ENCODE measurements around the gene SAP30. TPM values are rescaled to one million over a fixed set of nuclear protein-coding genes. Genes with fewer than 3 reads are reported as not detected.

SAP30 gene
- total RNA-seq, 1 experiment from 2014 or later, result 13.5 TPM

- H4K91ac ChIP-seq (ENCODE audit: insufficient read length, low read depth, low read length), result no peak overlapping the region
- H2AK5ac ChIP-seq (ENCODE audit: insufficient read length, low read length), result no peak overlapping the region
- TF ChIP-seq CTCF (conservative IDR thresholded peaks at IDR 0.05), result no peak
- H2BK20ac ChIP-seq (ENCODE audit: low read depth, low read length, poor library complexity, severe bottlenecking), result no peak overlapping the region
- H4K20me1 ChIP-seq (ENCODE audit: control insufficient read depth, insufficient read depth, insufficient read length), result no peaks in the 10 kb centered on the region
- no peak for DNase-seq
- no peak overlapping the region for H3K18ac ChIP-seq (ENCODE audit: insufficient read length, low read depth, low read length)
- H3K14ac ChIP-seq (ENCODE audit: insufficient read depth, low read length), result no peak overlapping the region
- H3K36me3 Mint-ChIP-seq (ENCODE audit: insufficient read depth in 1 of 3, low read depth in 3 of 3), result no peaks in the 10 kb centered on the region
- H3K23ac ChIP-seq (ENCODE audit: insufficient read length, low read depth, low read length), result no peak overlapping the region
- H3K79me2 ChIP-seq (ENCODE audit: insufficient read depth, low read length), result no peaks in the 10 kb centered on the region
- H3K27me3 ChIP-seq (ENCODE audit: insufficient read depth, low read length), result no peaks in the 10 kb centered on the region
- no peak overlapping the region for H3K56ac ChIP-seq (ENCODE audit: insufficient read length, low read depth, low read length)
- H3K4ac ChIP-seq (ENCODE audit: low read depth, low read length), result no peak overlapping the region
- no peak overlapping the region for H2BK15ac ChIP-seq (ENCODE audit: low read depth, low read length)
- H3K4me2 ChIP-seq (ENCODE audit: insufficient read depth, insufficient read length, low read length), result no peak overlapping the region
- peaks cover 1% of the 10 kb centered on the region; the same call in 1 of the 2 replicates for H3K27me3 Mint-ChIP-seq (ENCODE audit: low read depth)
- no peaks in the 10 kb centered on the region for H3K9me3 ChIP-seq (ENCODE audit: control insufficient read depth, low read depth, low read length)
- H3K4me1 Mint-ChIP-seq, result no peaks in the 10 kb centered on the region; a peak in 1 of 4 replicates
- H2BK120ac ChIP-seq (ENCODE audit: low read depth, low read length, poor library complexity, severe bottlenecking), result no peak overlapping the region
- H3K9me3 Mint-ChIP-seq, result no peaks in the 10 kb centered on the region; a peak in 1 of 5 replicates
- no peak overlapping the region for H4K8ac ChIP-seq (replicated peaks; ENCODE audit: insufficient read length, low read depth, low read length)
- no peak overlapping the region for H3K9ac ChIP-seq (ENCODE audit: extremely low read depth, insufficient read length, low read length)
- H3K27ac Mint-ChIP-seq, result no peak overlapping the region
- no peak overlapping the region for H2BK5ac ChIP-seq (ENCODE audit: insufficient read length, low read length)
- no peak overlapping the region for H3K27ac ChIP-seq (ENCODE audit: insufficient read length, low read depth, low read length)
- no peak overlapping the region for H2BK12ac ChIP-seq (ENCODE audit: insufficient read length, low read depth, low read length)
- no peak overlapping the region for H3K4me3 Mint-ChIP-seq
- no peak overlapping the region for H4K5ac ChIP-seq (ENCODE audit: insufficient read length, low read depth, low read length)
- no CpG with 5 or more reads among the region's 2 CpGs for WGBS (ENCODE audit: extremely low coverage, insufficient read length, low lambda C conversion rate)
- H3K23me2 ChIP-seq (ENCODE audit: insufficient read length, low read depth, low read length, poor library complexity, severe bottlenecking), result no peaks in the 10 kb centered on the region
- no peaks in the 10 kb centered on the region for H3K79me1 ChIP-seq (ENCODE audit: insufficient read depth, low read depth, low read length, poor library complexity, severe bottlenecking)
- no peaks in the 10 kb centered on the region for H3K4me1 ChIP-seq (ENCODE audit: insufficient read depth, low read length)
- H3T11ph ChIP-seq (ENCODE audit: low read length), result no peak overlapping the region
- H2AFZ ChIP-seq (ENCODE audit: low read length), result no peak overlapping the region
Observed at GRCh38 chr4:173426064-173426463, 55.3 kb downstream of the SAP30 start.

Other genes starting within 250 kb of the SAP30 start
- 55.3 and 57.3 TPM in 2 replicates for gene GALNT7, start 202.1 kb upstream of the SAP30 start, total RNA-seq (2021)
- gene HMGB2, start 36.6 kb upstream of the SAP30 start, total RNA-seq (2021), result 278 and 298 TPM in 2 replicates
- gene SCRG1, start 28.2 kb downstream of the SAP30 start, total RNA-seq (2021), result not detected in 2 replicates
- gene HAND2, start 159.3 kb downstream of the SAP30 start, total RNA-seq (2021), result not detected in 2 replicates